Skin epidermis (tissue), 12 donors: Measurements from ENCODE around the gene C16orf92.

Experiments used
- H3K27ac ChIP-seq, 21 experiments: fragments of 200-600 bp; sonication (generic) in 11 of 21; one replicate each; pipeline ENCODE4 v1.5.0; 2020; ENCODE audit warnings: mild to moderate bottlenecking in 3 of 21, inconsistent platforms in 2 of 21, moderate library complexity in 2 of 21
- H3K4me3 ChIP-seq, 7 experiments: fragments of 200-600 bp; sonication (generic) in 2 of 7; one replicate each; pipeline ENCODE4 v1.5.0; 2020; ENCODE audit warnings: inconsistent platforms in 2 of 7, mild to moderate bottlenecking in 2 of 7, moderate library complexity in 1 of 7

Gene C16orf92

DNA sequence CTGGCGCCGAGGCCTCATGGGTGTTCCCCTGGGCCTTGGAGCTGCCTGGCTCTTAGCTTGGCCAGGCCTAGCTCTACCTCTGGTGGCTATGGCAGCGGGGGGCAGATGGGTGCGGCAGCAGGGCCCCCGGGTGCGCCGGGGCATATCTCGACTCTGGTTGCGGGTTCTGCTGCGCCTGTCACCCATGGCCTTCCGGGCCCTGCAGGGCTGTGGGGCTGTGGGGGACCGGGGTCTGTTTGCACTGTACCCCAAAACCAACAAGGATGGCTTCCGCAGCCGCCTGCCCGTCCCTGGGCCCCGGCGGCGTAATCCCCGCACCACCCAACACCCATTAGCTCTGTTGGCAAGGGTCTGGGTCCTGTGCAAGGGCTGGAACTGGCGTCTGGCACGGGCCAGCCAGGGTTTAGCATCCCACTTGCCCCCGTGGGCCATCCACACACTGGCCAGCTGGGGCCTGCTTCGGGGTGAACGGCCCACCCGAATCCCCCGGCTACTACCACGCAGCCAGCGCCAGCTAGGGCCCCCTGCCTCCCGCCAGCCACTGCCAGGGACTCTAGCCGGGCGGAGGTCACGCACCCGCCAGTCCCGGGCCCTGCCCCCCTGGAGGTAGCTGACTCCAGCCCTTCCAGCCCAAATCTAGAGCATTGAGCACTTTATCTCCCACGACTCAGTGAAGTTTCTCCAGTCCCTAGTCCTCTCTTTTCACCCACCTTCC is 35.5 kb upstream of the C16orf92 start:
- no peak overlapping the region for H3K4me3 ChIP-seq
- peak overlapping the region in 1 of 21 experiments; percentile 9 for H3K27ac ChIP-seq

DNA sequence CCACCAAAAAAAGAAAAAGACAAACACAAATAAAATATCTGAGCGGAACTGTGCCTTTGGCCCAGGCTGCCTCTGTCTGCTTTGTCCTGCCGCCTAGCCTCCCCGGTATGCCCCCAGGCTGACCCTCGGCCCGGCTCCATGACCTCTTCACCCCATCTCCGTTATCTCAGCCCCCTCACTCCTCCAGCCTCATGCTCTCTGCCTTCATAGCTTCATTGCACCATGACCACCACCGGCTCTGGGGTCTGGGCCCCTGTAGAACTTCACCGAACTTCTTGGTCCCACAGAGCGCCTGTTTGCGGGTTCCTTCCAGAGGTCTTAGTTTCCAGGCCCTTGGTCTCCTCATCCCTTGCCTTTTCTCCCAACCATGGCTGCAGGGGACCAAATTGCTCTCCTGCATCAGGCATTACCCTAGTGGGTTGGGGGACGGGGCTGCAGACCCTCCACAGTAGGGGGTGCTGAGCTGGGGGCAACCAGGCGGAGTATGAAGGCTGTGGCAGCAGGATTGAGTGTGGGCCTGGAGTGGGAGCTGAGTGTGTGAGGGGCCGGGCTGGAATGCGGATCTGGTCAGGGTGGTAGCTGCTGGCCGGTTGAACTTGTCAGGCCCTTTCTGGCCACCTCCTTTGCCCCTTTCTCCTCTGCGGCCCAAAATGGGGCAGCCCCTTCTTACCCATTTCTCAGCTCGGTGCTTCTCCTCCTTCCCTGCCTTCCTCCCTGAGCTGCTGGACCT is 34.5 kb upstream of the C16orf92 start:
- no peak overlapping the region for H3K27ac ChIP-seq
- H3K4me3 ChIP-seq: no peak overlapping the region

DNA sequence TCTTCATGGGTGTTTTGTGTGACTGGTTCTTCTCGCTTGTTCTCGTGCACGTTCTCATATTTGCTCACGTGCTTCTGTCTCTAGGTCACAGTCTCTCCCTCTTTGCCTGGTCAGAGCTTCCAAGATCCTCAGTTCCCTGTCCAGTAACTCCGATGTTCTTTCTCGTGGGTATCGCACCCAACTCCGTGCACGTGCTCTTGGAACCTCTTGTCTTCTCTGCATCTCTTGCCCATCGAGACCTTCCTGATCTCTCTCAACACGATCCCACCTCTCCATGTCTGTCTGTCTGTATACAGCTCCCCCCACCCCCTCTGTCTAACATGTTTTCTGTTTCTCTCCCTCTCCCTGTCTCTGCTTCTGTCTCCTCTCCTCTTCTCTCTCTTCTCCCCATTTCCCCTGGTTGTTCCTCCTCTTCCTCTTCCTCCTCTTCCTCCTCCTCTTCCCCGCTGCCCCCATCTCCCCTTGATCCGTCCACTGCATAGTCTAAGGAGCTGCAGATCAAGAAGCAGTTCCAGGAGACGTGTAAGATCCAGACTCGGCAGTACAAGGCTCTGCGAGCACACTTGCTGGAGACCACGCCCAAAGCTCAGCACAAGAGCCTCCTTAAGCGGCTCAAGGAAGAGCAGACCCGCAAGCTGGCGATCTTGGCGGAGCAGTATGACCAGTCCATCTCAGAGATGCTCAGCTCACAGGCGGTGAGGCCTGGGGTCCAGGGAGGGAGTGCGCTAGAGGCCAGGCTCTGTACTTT is 33.7 kb upstream of the C16orf92 start:
- Histone ChIP-seq H3K4me3 (no peak overlapping the region), H3K27ac (no peak overlapping the region)

DNA sequence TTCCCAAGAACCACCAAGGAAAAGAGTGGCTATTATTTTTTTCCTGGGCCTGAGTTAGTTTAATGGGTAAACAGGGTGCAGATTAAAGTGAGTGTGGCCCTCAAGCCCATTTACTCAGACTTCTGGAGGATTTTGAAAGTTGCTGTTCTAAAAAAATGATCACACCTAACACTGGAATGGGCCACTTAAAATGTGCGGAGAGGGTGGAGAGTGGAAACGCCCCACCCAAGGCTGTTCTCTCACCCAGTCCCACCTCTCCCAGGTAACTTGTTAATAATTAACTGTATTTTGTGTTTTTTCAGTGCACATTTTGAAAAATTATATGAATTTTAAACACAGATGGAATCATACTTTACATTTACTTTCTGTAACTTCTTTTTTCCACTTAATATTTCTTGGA is 33.0 kb upstream of the C16orf92 start:
- Histone ChIP-seq H3K4me3 (no peak overlapping the region), H3K27ac (no peak overlapping the region)

DNA sequence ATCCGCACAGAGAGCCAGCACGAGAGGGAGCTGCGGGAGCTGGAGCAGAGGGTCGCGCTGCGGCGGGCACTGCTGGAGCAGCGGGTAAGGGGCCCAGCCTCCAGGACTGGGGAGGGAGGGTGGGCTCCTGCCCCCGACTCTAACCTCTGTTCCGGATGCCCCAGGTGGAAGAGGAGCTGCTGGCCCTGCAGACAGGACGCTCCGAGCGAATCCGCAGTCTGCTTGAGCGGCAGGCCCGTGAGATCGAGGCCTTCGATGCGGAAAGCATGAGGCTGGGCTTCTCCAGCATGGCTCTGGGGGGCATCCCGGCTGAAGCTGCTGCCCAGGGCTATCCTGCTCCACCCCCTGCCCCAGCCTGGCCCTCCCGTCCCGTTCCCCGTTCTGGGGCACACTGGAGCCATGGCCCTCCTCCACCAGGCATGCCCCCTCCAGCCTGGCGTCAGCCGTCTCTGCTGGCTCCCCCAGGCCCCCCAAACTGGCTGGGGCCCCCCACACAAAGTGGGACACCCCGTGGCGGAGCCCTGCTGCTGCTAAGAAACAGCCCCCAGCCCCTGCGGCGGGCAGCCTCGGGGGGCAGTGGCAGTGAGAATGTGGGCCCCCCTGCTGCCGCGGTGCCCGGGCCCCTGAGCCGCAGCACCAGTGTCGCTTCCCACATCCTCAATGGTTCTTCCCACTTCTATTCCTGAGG is 32.0 kb upstream of the C16orf92 start:
- H3K4me3 ChIP-seq: no peak overlapping the region
- H3K27ac ChIP-seq: no peak overlapping the region

DNA sequence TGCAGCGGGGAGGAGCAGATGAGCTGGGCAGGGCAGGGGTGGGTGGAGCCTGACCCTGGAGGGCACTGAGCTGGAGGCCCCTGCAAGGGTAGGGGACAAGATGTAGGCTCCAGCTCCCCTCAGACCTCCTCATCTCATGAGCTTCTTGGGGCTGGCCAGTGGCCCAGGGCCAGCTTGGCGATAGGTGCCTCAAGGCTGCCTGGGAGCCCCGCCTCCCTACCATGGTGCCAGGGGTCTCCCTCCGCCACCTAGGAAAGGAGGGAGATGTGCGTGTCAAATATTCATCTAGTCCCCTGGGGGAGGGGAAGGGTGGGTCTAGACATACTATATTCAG is 31.5 kb upstream of the C16orf92 start:
- Histone ChIP-seq H3K27ac (no peak overlapping the region), H3K4me3 (no peak overlapping the region)

DNA sequence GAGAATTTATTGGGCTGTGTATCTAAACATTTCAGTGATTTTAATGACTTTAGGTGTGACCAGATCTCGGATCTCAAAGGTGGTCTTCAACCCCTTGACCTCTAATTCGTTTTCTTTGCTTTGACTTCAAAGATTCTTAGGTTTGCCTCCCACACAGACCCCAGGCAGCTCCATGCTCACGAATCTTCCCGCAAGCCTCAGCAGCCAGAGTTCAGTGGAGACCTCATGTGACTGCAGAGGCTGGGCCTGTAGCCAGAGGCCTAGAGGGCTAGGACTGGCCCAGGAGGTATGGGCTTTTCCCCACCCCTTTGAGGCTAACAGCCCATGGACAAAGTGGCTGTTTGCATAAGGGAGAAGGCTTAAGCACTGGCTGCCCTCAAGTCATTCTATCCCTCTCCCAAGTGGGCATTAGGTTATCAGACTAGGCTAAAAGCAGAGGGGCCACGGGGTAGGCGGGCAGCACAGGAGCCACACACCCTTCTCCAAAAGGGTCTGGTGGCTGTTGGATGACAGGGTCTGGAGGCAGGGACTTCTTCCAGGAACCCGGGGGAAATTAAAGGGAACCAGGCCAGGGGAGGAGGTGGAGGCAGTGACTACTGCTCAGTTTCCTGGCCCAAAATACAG is 30.5 kb upstream of the C16orf92 start:
- Histone ChIP-seq H3K27ac (peak overlapping the region in 2 of 21 experiments; percentile 14 to 24), H3K4me3 (no peak overlapping the region)

DNA sequence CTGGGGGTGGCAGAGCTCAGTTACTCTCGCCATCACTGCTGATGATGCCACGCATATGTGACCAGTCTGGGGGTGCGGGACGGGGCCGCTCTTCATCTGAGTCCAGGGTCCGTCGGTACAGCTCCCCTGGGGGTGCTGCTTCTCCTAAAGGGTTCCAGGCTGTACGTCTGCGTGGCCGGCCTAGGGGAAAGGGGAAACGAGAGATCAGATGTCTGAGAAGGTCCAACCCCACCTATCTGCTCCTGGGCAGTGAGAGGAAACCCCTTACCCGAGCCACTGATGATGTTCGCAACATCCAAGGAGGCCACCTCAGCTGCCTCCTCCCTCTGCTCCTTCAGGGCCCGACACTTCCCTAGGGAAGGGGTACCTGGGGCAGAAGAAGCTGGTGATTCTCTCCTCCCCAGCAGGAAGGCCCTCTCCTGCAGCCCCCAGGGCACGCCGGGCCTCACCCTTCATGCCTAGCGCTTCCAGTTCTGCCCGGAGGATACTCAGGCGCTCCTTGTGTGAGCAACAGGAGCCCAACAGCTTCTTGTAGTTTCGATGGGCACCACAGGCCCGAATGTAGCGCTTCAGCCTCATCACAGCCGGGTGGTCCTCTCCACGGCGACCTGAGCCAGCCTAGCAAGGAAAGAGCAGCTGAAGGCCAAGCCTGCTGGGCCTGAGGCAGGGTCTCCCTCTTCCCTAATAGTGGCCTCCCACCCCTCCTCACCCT is 29.7 kb upstream of the C16orf92 start:
- Histone ChIP-seq H3K27ac (peak overlapping the region in 3 of 21 experiments; percentile 28 to 98 (median 94)), H3K4me3 (no peak overlapping the region)

DNA sequence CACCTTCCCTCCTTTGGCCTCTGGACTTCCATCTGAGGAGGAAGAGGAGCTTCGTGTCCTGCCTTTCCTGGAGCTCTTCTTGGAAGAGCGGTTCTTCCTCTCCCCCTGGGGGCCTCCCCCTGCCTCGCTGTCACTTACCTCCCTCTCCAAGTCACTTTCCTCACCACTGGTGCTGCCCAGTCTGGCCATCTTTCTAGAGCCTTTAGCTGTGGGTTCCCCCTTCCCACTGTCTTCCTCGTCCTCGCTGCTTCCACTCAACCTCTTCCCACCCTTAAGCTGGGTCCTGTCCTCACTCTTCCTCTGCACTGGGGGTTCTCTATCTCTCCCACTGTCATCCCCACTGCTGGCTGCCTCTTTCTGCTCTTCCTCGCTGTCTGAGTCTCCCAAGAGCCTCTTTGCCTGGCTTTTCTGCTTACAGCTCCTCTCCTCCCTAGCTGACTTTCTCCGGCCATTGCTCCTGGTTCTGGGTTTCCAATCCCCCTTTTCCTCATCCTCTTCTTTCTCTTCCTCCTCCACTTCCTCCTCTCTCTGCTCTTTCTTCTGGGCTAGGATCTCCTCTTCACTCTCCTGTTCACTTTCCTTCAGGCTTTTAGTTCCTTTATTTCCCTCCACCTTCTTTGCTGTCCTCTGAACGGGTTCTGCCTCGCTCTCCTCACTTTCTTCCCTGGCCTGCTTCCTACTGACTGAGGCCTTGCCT is 28.9 kb upstream of the C16orf92 start:
- peak overlapping the region in 2 of 7 experiments; percentile 70 to 88 for H3K4me3 ChIP-seq
- H3K27ac ChIP-seq: peak overlapping the region in 14 of 21 experiments; percentile 85 to 98 (median 94)

DNA sequence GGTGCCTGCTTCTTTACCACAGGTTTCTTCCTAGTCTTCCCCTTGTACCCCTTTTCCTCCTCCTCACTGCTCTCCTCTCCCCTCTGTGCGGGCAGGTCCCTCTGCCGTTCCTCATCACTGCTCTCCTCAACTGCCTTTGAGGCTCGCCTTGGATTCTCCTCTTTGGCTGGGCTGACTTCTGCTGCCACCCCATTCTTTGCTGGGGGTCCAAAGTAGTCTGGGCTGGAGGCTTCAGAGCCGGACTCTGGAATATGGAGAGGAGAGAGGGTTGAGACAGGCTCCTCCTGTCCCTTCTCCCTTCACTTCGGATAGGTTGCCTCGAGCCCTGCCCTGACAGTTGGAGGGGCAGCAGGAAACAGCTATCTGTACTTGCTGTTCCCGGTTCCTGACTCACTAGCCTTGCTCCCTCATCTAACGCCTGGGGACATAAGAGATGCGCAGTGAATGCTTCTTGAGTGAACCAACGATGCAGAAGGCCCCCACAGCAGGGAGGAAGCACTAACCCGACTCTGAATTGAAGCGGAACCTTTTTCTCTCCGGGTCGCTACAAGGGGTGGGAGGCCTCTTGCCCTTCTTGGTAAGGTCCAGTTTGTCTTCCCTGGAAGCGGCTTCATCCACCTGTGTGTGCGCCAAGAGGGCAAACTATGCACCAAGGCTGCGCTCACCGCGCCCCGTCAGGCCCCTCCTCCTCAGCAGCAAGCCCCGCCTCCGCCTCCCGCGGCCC is 28.2 kb upstream of the C16orf92 start:
- Histone ChIP-seq H3K4me3 (peak overlapping the region; percentile 70 to 90 (median 80)), H3K27ac (peak overlapping the region in 20 of 21 experiments; percentile 85 to 98 (median 94))

DNA sequence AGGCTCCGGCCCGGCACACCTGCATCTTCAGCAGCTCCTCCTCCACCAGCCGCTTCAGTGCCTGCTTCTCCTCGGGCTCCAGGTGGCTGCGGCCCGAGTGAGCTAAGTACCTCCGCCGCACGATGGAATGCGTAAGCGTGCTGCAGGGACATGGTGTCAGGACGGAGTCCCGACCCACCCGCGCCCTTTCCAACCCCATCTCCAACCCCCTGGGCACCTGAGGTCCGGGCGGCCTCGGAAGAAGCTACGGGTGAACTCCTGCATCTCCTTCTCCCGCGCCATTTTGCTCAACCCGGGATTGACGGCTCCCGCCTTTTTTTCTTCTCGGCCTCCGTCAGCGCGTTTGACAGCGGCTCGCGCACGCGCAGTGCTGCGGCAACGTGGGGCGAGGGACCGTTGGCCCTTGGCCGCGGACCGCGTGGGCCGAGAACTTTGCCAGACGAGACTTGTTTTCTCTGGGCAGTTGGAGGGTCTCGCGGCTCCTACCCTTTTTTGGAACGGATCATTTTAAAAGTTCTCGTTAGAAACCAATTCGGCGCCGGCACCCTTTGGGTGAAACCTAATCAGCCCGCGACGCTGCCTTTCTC is 27.6 kb upstream of the C16orf92 start, which contains the start of gene HIRIP3:
TSS of gene HIRIP3 (minus strand) at position 294 of the 587 bp plus-strand sequence. CDS start at position 282, 12 bp downstream.
- peak within 1 kb of the TSS; percentile 70 to 90 (median 80) for H3K4me3 ChIP-seq

DNA sequence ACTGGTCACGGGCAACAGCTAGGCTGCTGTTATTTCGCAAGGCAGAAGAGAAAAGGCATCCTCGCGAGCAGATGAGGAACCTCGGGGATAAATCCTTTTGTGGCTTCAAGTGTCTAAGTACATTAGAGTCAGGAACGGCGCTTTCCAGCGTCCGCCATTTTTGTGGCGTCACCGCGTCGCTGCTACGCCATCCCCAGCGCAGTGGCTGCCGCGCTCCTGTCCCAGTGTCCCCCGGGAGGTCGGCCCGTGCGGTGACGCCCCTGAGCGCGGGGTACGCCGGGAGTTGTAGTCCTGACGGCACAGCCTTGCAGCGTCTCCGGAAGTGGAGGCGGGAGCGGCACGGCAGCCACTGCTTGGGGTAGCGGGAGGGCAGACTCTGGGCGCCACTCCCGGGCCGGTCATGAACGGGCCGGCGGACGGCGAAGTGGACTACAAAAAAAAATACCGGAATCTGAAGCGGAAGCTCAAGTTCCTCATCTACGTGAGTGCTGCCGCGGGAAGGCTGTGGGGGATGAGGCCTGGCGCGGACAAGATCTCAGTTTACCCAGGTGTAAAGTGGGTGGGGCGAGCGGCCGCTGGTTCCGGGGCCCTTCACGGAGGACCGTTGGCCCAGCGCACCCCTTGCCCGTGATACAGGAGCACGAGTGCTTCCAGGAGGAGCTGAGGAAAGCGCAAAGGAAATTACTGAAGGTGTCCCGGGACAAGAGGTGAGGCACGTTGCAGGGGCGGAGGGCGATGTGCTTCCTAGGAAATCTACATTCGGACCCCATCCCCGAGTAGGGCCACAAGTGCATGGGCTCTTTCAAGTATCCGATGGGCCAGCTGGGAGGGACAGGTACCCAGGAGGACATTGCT is 26.9 kb upstream of the C16orf92 start, which contains the start of gene INO80E:
TSS of gene INO80E (plus strand) at position 331 of the 855 bp plus-strand sequence. CDS start at position 401, 70 bp downstream.
- Histone ChIP-seq H3K4me3 (peak within 1 kb of the TSS; percentile 70 to 90 (median 80)), H3K27ac (peak within 1 kb of the TSS; percentile 70 to 98 (median 94))

More for the DNA sequence above, 27.6 kb upstream of the C16orf92 start, which contains the start of gene HIRIP3:
- peak within 1 kb of the TSS; percentile 70 to 98 (median 94) for H3K27ac ChIP-seq

DNA sequence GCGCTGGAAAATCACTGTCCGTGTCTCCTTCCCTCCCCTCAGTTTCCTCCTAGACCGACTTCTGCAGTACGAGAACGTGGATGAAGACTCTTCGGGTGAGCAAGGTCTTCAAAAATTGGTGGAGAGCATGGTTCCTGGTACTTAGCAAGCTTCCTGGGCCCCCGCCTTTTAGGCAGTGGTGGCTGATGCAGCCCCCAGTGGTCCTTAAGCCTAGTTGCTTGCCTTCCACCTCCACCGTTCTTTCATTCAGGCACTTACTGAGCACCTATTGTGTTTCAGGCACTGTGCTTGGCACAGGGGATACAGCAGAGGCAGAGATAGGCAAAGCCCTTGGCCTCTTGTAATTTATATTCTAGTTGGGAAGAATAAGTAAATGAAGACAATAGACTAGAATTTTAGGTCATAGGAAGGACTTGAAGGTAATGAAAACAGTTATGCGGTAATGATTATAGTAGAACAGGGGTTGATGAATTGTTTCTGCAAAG is 26.2 kb upstream of the C16orf92 start:
- peak overlapping the region in 18 of 21 experiments; percentile 85 to 98 (median 94) for H3K27ac ChIP-seq
- peak overlapping the region; percentile 70 to 90 (median 80) for H3K4me3 ChIP-seq

DNA sequence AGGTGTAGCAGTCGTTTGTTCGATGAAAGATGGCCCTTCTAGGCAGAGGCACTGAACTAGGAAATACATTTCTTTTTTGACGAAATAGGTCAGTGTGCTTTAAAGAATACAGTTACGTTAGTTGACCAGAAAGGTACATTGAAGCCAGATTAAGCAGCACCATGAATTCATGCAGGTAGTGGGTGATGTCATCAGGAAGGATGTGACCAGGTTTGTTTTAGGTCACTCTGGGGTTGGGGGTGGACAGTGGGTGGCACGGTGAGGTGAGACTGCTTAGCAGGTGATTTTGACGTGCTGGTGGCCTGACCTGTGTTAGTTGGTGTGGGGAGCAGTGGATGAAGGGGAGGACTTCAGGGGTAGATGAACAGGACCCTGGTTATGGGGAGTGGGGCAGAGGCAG is 23.4 kb upstream of the C16orf92 start:
- no peak overlapping the region for H3K27ac ChIP-seq

DNA sequence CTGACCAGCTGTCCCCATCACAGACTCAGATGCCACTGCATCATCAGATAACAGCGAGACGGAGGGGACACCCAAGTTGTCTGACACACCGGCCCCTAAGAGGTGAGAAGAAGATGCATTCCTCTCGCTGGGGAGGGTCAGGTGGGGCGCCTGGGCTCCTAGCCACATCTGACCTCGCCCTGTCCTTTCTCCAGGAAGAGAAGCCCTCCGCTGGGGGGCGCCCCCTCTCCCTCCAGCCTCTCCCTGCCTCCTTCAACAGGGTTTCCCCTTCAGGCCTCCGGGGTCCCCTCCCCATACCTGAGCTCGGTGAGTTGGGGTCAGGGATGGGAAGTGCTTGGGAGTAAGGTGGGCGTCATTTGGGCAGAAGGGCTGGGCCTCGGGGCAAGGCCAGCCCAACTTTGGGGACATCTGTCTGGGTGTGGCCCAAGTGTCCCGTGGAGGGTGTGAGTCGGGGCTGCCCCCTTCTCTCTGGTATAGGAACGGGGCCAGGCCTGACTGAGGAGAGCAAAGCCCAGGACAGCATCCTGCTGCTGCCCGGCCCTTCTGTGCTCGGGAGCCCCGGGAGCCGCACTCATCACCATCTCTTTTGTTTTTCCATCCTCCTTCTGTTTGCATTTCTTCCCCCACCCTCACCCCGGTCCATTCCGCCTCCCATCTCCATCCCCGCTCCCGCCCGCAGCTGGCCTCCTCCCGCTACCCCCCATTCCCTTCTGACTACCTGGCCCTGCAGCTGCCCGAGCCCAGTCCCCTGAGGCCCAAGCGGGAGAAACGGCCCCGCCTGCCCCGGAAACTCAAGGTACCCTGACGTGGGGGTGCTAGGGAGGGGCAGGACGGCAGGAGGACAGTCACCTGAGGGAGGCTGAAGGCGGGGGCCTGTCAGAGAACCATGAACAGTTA is 22.0 kb upstream of the C16orf92 start:
- no peak overlapping the region for H3K4me3 ChIP-seq
- no peak overlapping the region for H3K27ac ChIP-seq

More for the DNA sequence above, 23.4 kb upstream of the C16orf92 start:
- no peak overlapping the region for H3K4me3 ChIP-seq
